Measurements from ENCODE around the gene DNAI7. TPM values are rescaled to one million over a fixed set of nuclear protein-coding genes. Genes with fewer than 3 reads are reported as not detected.

The DNAI7 gene
- total RNA-seq, 1 donor from 2014 or later, result 0.23 TPM

- no peak overlapping the region for H3K27ac Mint-ChIP-seq (ENCODE audit: unreplicated experiment)
- no peak for DNase-seq (ENCODE audit: low read depth)
Observed at GRCh38 chr12:25186038-25186787, 8.7 kb downstream of the DNAI7 start.

DNA sequence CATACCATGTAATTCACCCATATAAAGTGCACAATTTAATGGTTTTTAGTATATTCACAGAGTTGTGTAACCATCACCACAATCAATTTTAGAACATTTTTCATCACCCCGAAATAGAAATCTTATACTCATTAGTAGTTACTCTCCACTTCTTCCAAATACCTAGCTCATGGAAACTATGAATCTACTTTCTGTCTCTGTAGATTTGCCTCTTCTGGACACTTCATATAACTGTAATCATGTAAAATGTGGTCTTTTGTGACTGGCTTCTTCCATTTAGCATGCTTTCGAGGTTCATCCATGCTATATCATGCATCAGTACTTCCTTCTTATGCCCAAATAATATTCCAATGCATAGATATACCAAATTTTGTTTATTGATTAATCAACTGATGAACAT lies 10.8 kb downstream of the DNAI7 start:
- H3K27ac Mint-ChIP-seq (ENCODE audit: unreplicated experiment), result no peak overlapping the region
- no peak for DNase-seq (ENCODE audit: low read depth)
- Histone ChIP-seq H3K79me2 (ENCODE audit: insufficient read depth, low read length) (no peaks in the 10 kb centered on the region), H3K9ac (ENCODE audit: low read length) (no peak overlapping the region), H3K4me2 (ENCODE audit: low read length) (no peak overlapping the region), H3K9me3 (ENCODE audit: insufficient read depth, low read depth, low read length) (no peaks in the 10 kb centered on the region), H3K4me1 (ENCODE audit: insufficient read depth, low read length) (peaks cover 22% of the 10 kb centered on the region), H4K20me1 (ENCODE audit: insufficient read depth, low read length) (no peaks in the 10 kb centered on the region), H2AFZ (ENCODE audit: low read depth, low read length) (no peak overlapping the region), H3K36me3 (ENCODE audit: insufficient read depth, low read length) (no peaks in the 10 kb centered on the region), H3K27ac (ENCODE audit: low read depth, low read length) (no peak overlapping the region), H3K4me3 (ENCODE audit: insufficient read depth, low read depth, low read length) (no peak overlapping the region), H3K27me3 (ENCODE audit: insufficient read depth, low read length) (no peaks in the 10 kb centered on the region)
- TF ChIP-seq EZH2 (IDR thresholded peaks at IDR 0.05; ENCODE audit: insufficient read depth, low read length), result no peak
- TF ChIP-seq, protein P1, sequence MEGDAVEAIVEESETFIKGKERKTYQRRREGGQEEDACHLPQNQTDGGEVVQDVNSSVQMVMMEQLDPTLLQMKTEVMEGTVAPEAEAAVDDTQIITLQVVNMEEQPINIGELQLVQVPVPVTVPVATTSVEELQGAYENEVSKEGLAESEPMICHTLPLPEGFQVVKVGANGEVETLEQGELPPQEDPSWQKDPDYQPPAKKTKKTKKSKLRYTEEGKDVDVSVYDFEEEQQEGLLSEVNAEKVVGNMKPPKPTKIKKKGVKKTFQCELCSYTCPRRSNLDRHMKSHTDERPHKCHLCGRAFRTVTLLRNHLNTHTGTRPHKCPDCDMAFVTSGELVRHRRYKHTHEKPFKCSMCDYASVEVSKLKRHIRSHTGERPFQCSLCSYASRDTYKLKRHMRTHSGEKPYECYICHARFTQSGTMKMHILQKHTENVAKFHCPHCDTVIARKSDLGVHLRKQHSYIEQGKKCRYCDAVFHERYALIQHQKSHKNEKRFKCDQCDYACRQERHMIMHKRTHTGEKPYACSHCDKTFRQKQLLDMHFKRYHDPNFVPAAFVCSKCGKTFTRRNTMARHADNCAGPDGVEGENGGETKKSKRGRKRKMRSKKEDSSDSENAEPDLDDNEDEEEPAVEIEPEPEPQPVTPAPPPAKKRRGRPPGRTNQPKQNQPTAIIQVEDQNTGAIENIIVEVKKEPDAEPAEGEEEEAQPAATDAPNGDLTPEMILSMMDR (IDR thresholded peaks at IDR 0.05; ENCODE audit: insufficient read depth, low read depth, low read length), result no peak
- H3K4me1 Mint-ChIP-seq (ENCODE audit: low read depth, unreplicated experiment), result peaks cover 17% of the 10 kb centered on the region
- H3K36me3 Mint-ChIP-seq (ENCODE audit: low read depth, unreplicated experiment), result no peaks in the 10 kb centered on the region
- no peaks in the 10 kb centered on the region for H3K27me3 Mint-ChIP-seq (ENCODE audit: low read depth, unreplicated experiment)
- no peak overlapping the region for H3K4me3 Mint-ChIP-seq (ENCODE audit: unreplicated experiment)
- FAIRE-seq, result no peak
- peaks cover 4% of the 10 kb centered on the region for H3K9me3 Mint-ChIP-seq (ENCODE audit: unreplicated experiment)

More at GRCh38 chr12:25186038-25186787, 8.7 kb downstream of the DNAI7 start:
- H3K4me3 Mint-ChIP-seq (ENCODE audit: unreplicated experiment), result no peak overlapping the region
- peaks cover 28% of the 10 kb centered on the region for H3K4me1 ChIP-seq (ENCODE audit: insufficient read depth, low read length)
- H3K36me3 Mint-ChIP-seq (ENCODE audit: low read depth, unreplicated experiment), result no peaks in the 10 kb centered on the region
- no peak overlapping the region for H3K27ac ChIP-seq (ENCODE audit: low read depth, low read length)
- FAIRE-seq, result peak; percentile 13
- no peak overlapping the region for H3K4me2 ChIP-seq (ENCODE audit: low read length)
- no peaks in the 10 kb centered on the region for H4K20me1 ChIP-seq (ENCODE audit: insufficient read depth, low read length)
- no peaks in the 10 kb centered on the region for H3K27me3 Mint-ChIP-seq (ENCODE audit: low read depth, unreplicated experiment)
- no peak for TF ChIP-seq EZH2 (IDR thresholded peaks at IDR 0.05; ENCODE audit: insufficient read depth, low read length)
- TF ChIP-seq, protein P1 (IDR thresholded peaks at IDR 0.05; ENCODE audit: insufficient read depth, low read depth, low read length), result no peak
- H3K9me3 ChIP-seq (ENCODE audit: insufficient read depth, low read depth, low read length), result no peaks in the 10 kb centered on the region
- peaks cover 17% of the 10 kb centered on the region for H3K4me1 Mint-ChIP-seq (ENCODE audit: low read depth, unreplicated experiment)
- no peaks in the 10 kb centered on the region for H3K27me3 ChIP-seq (ENCODE audit: insufficient read depth, low read length)
- H3K36me3 ChIP-seq (ENCODE audit: insufficient read depth, low read length), result no peaks in the 10 kb centered on the region
- no peaks in the 10 kb centered on the region for H3K79me2 ChIP-seq (ENCODE audit: insufficient read depth, low read length)
- H3K4me3 ChIP-seq (ENCODE audit: insufficient read depth, low read depth, low read length), result no peak overlapping the region
- H2AFZ ChIP-seq (ENCODE audit: low read depth, low read length), result no peak overlapping the region
- no peaks in the 10 kb centered on the region for H3K9me3 Mint-ChIP-seq (ENCODE audit: unreplicated experiment)
- no peak overlapping the region for H3K9ac ChIP-seq (ENCODE audit: low read length)

GRCh38 chr12:25182765-25183164 lies 12.2 kb downstream of the DNAI7 start:
- Histone ChIP-seq H3K79me2 (ENCODE audit: insufficient read depth, low read length) (no peaks in the 10 kb centered on the region), H3K4me3 (ENCODE audit: insufficient read depth, low read depth, low read length) (no peak overlapping the region), H3K4me1 (ENCODE audit: insufficient read depth, low read length) (peaks cover 8% of the 10 kb centered on the region), H3K9me3 (ENCODE audit: insufficient read depth, low read depth, low read length) (no peaks in the 10 kb centered on the region), H3K4me2 (ENCODE audit: low read length) (no peak overlapping the region), H3K27me3 (ENCODE audit: insufficient read depth, low read length) (no peaks in the 10 kb centered on the region), H3K27ac (ENCODE audit: low read depth, low read length) (no peak overlapping the region), H3K9ac (ENCODE audit: low read length) (no peak overlapping the region), H2AFZ (ENCODE audit: low read depth, low read length) (no peak overlapping the region), H4K20me1 (ENCODE audit: insufficient read depth, low read length) (no peaks in the 10 kb centered on the region), H3K36me3 (ENCODE audit: insufficient read depth, low read length) (no peaks in the 10 kb centered on the region)
- DNase-seq (ENCODE audit: low read depth), result no peak
- no peaks in the 10 kb centered on the region for H3K27me3 Mint-ChIP-seq (ENCODE audit: low read depth, unreplicated experiment)
- no peak overlapping the region for H3K4me3 Mint-ChIP-seq (ENCODE audit: unreplicated experiment)
- peaks cover 4% of the 10 kb centered on the region for H3K9me3 Mint-ChIP-seq (ENCODE audit: unreplicated experiment)
- no peaks in the 10 kb centered on the region for H3K36me3 Mint-ChIP-seq (ENCODE audit: low read depth, unreplicated experiment)
- H3K27ac Mint-ChIP-seq (ENCODE audit: unreplicated experiment), result no peak overlapping the region
- peaks cover 9% of the 10 kb centered on the region for H3K4me1 Mint-ChIP-seq (ENCODE audit: low read depth, unreplicated experiment)
- no peak for FAIRE-seq
- TF ChIP-seq, protein P1 (IDR thresholded peaks at IDR 0.05; ENCODE audit: insufficient read depth, low read depth, low read length), result no peak
- no peak for TF ChIP-seq EZH2 (IDR thresholded peaks at IDR 0.05; ENCODE audit: insufficient read depth, low read length)
